GM13976 (cell line): ENCODE data around the gene TSSC4.

ENCODE experiments used
- DNase-seq: peaks from one replicate; pipeline ENCODE4 v3.0.0; 2012; ENCODE audit warnings: low spot score
- in situ Hi-C: fragments of 300-500 bp; cut with MboI; formaldehyde crosslinking; loops from one replicate; pipeline ENCODE4 v1.12.0; 2022; ENCODE audit warnings: low sequenced_read_pairs, mixed read lengths, inconsistent platforms; ENCODE audit not compliant: unreplicated experiment
- TF ChIP-seq, protein P1 (sequence below): IDR thresholded peaks from 2 replicates; pipeline ENCODE4 v1.5.1; 2012; ENCODE audit warnings: borderline replicate concordance, mild to moderate bottlenecking; ENCODE audit not compliant: insufficient read depth; ENCODE audit errors: extremely low read depth, missing control alignments, control extremely low read depth

The TSSC4 gene

GRCh38 chr11:2387266-2387987 is 13.1 kb upstream of the TSSC4 start:
- TF ChIP-seq, protein P1, sequence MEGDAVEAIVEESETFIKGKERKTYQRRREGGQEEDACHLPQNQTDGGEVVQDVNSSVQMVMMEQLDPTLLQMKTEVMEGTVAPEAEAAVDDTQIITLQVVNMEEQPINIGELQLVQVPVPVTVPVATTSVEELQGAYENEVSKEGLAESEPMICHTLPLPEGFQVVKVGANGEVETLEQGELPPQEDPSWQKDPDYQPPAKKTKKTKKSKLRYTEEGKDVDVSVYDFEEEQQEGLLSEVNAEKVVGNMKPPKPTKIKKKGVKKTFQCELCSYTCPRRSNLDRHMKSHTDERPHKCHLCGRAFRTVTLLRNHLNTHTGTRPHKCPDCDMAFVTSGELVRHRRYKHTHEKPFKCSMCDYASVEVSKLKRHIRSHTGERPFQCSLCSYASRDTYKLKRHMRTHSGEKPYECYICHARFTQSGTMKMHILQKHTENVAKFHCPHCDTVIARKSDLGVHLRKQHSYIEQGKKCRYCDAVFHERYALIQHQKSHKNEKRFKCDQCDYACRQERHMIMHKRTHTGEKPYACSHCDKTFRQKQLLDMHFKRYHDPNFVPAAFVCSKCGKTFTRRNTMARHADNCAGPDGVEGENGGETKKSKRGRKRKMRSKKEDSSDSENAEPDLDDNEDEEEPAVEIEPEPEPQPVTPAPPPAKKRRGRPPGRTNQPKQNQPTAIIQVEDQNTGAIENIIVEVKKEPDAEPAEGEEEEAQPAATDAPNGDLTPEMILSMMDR = no peak
- in situ Hi-C loops = no loop called here
- DNase-seq = peak; percentile 64

DNA sequence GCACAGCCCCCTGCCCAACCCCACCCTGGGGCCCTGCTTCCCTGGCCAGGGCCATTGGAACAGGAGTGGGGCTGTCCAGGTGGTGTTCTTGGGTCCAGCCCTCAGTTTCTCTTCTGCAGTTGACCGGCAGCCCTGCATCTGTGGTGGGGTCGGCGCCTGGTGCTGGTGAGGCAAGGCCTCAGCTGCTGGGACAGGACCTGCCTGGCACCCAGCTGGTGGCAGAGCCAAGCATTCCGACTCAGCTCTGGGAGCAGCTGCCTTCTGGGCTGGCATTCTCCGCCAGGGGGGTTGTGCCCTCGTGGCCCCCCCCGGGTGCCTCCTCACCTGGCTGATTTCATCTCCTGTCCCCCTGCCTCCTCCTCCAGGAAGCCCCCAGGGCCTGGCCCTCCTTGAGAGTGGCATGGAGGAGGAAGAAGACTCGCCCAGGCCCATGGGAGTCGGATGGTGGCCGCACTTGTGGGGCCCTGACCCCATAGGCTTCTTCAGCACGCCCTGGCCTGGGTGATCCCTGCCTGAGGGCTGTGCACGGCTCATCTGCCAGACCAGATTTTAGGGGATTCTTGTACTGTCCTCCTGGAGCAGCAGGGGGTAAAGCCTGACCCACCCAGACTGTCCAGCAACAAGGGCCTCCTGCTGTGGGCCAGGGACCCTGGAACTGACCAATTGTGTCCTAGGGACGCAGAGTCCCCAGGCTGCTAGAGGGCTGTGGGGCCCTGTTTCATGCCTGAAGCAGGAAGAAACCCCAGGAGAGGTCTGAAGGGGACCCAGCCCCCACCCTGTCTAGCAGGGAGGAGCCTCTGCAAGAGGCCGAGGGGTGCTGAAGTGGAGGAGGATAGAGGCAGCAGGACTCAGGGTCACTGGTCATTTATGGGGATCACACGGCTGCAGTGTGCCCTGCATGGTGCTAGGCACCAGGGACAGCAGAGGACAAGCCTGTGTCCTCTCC is 11.8 kb upstream of the TSSC4 start:
- DNase-seq = no peak
- TF ChIP-seq, protein P1 = no peak
- in situ Hi-C loops = no loop called here

- DNase-seq = no peak
- in situ Hi-C loops = no loop called here
- TF ChIP-seq, protein P1 = no peak
Measured at GRCh38 chr11:2389377-2390026, 11.0 kb upstream of the TSSC4 start.

GRCh38 chr11:2390091-2390724 is 10.3 kb upstream of the TSSC4 start:
- DNase-seq = no peak
- in situ Hi-C loops = no loop called here
- TF ChIP-seq, protein P1 = no peak

DNA sequence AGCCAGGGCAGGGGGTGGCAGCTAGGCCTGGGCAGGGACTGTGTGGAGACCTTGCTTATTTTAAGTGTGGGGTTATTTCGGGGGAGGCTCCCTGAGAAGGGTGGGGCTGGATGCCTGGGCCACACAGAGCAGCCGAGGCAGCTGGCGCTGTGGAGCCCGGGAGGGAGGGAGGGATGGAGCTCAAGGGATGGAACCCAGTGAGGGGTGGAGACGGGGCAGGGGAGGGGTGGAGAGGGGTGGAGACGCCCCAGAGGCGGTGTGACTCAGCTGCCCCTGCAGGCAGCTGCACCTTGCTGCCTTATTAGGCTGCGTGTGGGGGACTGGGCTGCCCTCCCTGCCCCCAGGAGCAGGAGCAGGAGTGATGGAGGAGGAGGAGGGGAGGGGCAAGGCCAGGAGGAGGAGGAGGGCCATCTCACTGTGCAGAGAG is 9.8 kb upstream of the TSSC4 start:
- in situ Hi-C loops = no loop called here
- TF ChIP-seq, protein P1 = no peak
- DNase-seq = no peak
